Heart right ventricle (tissue), 16 donors: ENCODE results near the gene TPST2. TPM values are rescaled to one million over a fixed set of nuclear protein-coding genes. Genes with fewer than 3 reads are reported as not detected.

ENCODE experiments used
- ATAC-seq, 8 donors: fragments of 200-7000 bp; cut with Tn5 transposase; one replicate each; pipeline ENCODE4 v1.9.1; 2020; ENCODE audit warnings: mild to moderate bottlenecking in 8 of 8, moderate library complexity in 8 of 8, moderate number of reproducible peaks in 1 of 8
- DNase-seq, 2 donors: peaks; one replicate each; pipeline ENCODE4 v3.0.0-alpha.2; 2020
- H3K27ac ChIP-seq, 10 donors: fragments of 200-600 bp; sonication (generic) in 2 of 10; one replicate each; pipeline versions ENCODE4 v1.5.0 to v1.8.0; 2020 to 2022; ENCODE audit warnings: mild to moderate bottlenecking in 3 of 10
- H3K27me3 ChIP-seq, 7 donors: fragments of 200-600 bp; one replicate each; pipeline ENCODE4 v1.8.0; 2021 to 2022; ENCODE audit warnings: mild to moderate bottlenecking in 2 of 7
- H3K36me3 ChIP-seq, 9 donors: fragments of 200-600 bp; sonication (generic) in 1 of 9; one replicate each; pipeline versions ENCODE4 v1.5.0 to v1.8.0; 2020 to 2022; ENCODE audit warnings: mild to moderate bottlenecking in 2 of 9
- H3K4me1 ChIP-seq, 9 donors: fragments of 200-600 bp; sonication (generic) in 1 of 9; one replicate each; pipeline versions ENCODE4 v1.5.0 to v1.8.0; 2020 to 2022; ENCODE audit warnings: mild to moderate bottlenecking in 4 of 9
- H3K4me3 ChIP-seq, 10 donors: fragments of 200-600 bp; sonication (generic) in 2 of 10; one replicate each; pipeline versions ENCODE4 v1.5.0 to v1.8.0; 2020 to 2022; ENCODE audit warnings: mild to moderate bottlenecking in 7 of 10, moderate library complexity in 2 of 10
- H3K9me3 ChIP-seq, 11 donors: fragments of 200-600 bp in 10 of 11; sonication (generic) in 2 of 11; one replicate each; pipeline versions ENCODE4 v1.5.0 to v1.8.0; 2013 to 2022; ENCODE audit warnings: mild to moderate bottlenecking in 2 of 11, control low read depth in 1 of 11, moderate library complexity in 1 of 11
- CTCF ChIP-seq, 9 donors: fragments of 200-600 bp; sonication (generic) in 2 of 9; IDR thresholded peaks; one replicate each; pipeline versions ENCODE4 v1.5.0 to v1.8.0; 2021 to 2022; ENCODE audit warnings: antibody characterized with exemption in 9 of 9, mild to moderate bottlenecking in 5 of 9, moderate library complexity in 1 of 9
- WGBS, 2 donors: extraction: QIAGEN DNeasy Blood & Tissue Kit; methylation state at CpG; one replicate each; pipeline ENCODE4 v1.1.7; 2013; ENCODE audit warnings: inconsistent platforms in 1 of 2; 5-methylcytosine and 5-hydroxymethylcytosine counted together
- intact Hi-C, 10 donors: fragments of 100-400 bp; cut with DNase I; formaldehyde crosslinking; loops; one replicate each; pipeline versions ENCODE4 v1.11.1 to v1.14.2; 2022
- polyA plus RNA-seq, 2 donors: library from polyadenylated mRNA; stranded (reverse); fragments of 200-250 nt; gene quantifications; one replicate each; pipeline ENCODE4 v1.2.3, GENCODE V29; 2013
- total RNA-seq, 10 donors: library from RNA; stranded (reverse); fragmentation: NEBNext Ultra II Directional in 3 of 10; extraction: Animal tissue kit (Norgen Biotek cat#: 25700) in 3 of 10; gene quantifications; one replicate each; pipeline versions ENCODE4 v1.2.1 to v1.2.4, GENCODE V29; 2021 to 2023
- donor health status: Arrhythmogenic right ventricular cardiomyopathy.
- donor health status: ischemic (EF 13 %, LVEDD 7.1; RV severe dilation, severe dysfunction).
- donor health status: healthy with polysubstance abuse.
- donor health status: DM: no; HTN: yes; CAD: no.
- donor health status: DM: no; HTN: no; CAD: no.
- donor health status: ischemic (EF 25% LVEDD 6.9; RV normal size, moderate dysfunction).
- donor health status: ischemic (EF 25% LVEDD 5.7; RV mildly dilated, moderate dysfunction).
- donor health status: healthy.
- donor health status: DM: yes; HTN: yes; CAD: no.
- donor health status: Ischemic cardiomyopathy.
- donor health status: ischemic (EF 35%, LVEDD 5.7; RV mildly dilated, moderate dysfunction).
- donor health status: nonischemic (EF 11% LVEDD 7.7; RV severe dilation, severe dysfunction).
- donor health status: DM: yes; HTN: yes; CAD: no.
- donor health status: PGD.
- donor health status: ischemic (EF 29% LVEDD 5.4; RV normal size, mild dysfunction).
- donor health status: nonischemic (EF 23%, LVEDD 6.1; RV moderate dilation, normal function).

Gene TPST2
- total and polyA plus RNA-seq, 12 donors: 11.1 to 41.5 (median 21.7) TPM

GRCh38 chr22:26487996-26488395, 101.9 kb downstream of the TPST2 start:
- WGBS, 2 donors: 42 to 45% methylated on average over 3 of the region's 3 CpGs
- H3K27ac ChIP-seq: no peak overlapping the region

GRCh38 chr22:26486394-26486793, 103.5 kb downstream of the TPST2 start:
- TF ChIP-seq CTCF (IDR thresholded peaks at IDR 0.05): no peak
- 86% methylated on average over 5 of the region's 5 CpGs for WGBS, 2 donors
- H3K4me3 ChIP-seq: no peak overlapping the region
- no peak for ATAC-seq
- peaks cover 0 to 64% (median 34%) of the 10 kb centered on the region in 9 donors for H3K36me3 ChIP-seq
- peaks cover 0 to 39% (median 32%) of the 10 kb centered on the region in 9 donors for H3K4me1 ChIP-seq
- H3K27me3 ChIP-seq: no peaks in the 10 kb centered on the region
- no peak for DNase-seq
- H3K9me3 ChIP-seq: no peaks in the 10 kb centered on the region
- intact Hi-C loops: loop anchor here in 2 of 10 donors (5.0 to 10.0 kb wide), 2 partner anchors 168 to 171 kb away; partner anchors contain the start of gene MIAT (in 2 of the 2)
- no peak overlapping the region for H3K27ac ChIP-seq

More at GRCh38 chr22:26487996-26488395, 101.9 kb downstream of the TPST2 start:
- ATAC-seq (no peak), DNase-seq (no peak)
- Histone ChIP-seq H3K4me1 (peaks cover 0 to 25% (median 18%) of the 10 kb centered on the region in 9 donors), H3K36me3 (peaks cover 0 to 74% (median 48%) of the 10 kb centered on the region in 9 donors), H3K27me3 (no peaks in the 10 kb centered on the region), H3K4me3 (no peak overlapping the region), H3K9me3 (no peaks in the 10 kb centered on the region)
- intact Hi-C loops: loop anchor here in 2 of 10 donors (5.0 to 10.0 kb wide), 2 partner anchors 167 to 169 kb away; partner anchors contain the start of gene MIAT (in 2 of the 2)
- no peak for TF ChIP-seq CTCF (IDR thresholded peaks at IDR 0.05)

DNA sequence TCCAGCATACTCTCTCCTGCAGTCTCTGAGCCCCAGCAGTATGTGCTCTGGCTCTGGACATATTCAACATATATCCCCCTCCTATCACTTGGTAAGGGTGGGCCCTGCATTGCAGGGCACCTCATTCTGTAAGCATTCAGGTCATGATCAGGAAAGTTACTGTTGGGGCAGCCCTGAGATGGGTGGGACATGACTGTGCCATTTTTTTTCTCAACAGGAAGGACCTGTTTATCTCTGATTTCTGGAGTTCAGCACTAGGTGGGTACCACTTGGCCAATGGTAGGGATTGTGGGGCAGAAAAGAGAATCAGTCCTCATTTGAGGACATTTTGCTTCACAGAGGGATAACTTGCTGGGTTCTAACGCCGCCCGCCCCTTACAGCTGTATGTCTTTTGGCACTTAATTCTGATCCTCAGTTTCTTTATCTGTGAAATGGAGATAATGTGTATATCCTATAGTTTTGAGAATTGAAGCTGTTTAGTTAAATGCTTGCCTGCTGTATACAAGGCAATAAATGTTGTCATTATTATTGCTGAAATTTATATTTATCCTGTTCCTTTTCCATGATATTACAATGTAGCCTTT, 104.0 kb downstream of the TPST2 start:
- Histone ChIP-seq H3K36me3 (peaks cover 0 to 64% (median 29%) of the 10 kb centered on the region in 9 donors), H3K9me3 (no peaks in the 10 kb centered on the region), H3K27me3 (no peaks in the 10 kb centered on the region), H3K4me3 (no peak overlapping the region), H3K4me1 (peaks cover 0 to 44% (median 37%) of the 10 kb centered on the region in 9 donors), H3K27ac (no peak overlapping the region)
- no peak for ATAC-seq
- 67 to 71% methylated on average over 3 of the region's 3 CpGs for WGBS, 2 donors
- intact Hi-C loops: loop anchor here in 3 of 10 donors (2.0 to 10.0 kb wide), 3 partner anchors 103 to 171 kb away; partner anchors contain the start of gene MIAT (in 2 of the 3)
- no peak for TF ChIP-seq CTCF (IDR thresholded peaks at IDR 0.05)
- DNase-seq: no peak

- Histone ChIP-seq H3K4me3 (peak overlapping the region in 3 of 10 donors; percentile 70 to 99 (median 99)), H3K4me1 (peaks cover 0 to 53% (median 46%) of the 10 kb centered on the region in 9 donors), H3K9me3 (no peaks in the 10 kb centered on the region), H3K36me3 (peaks cover 0 to 62% (median 25%) of the 10 kb centered on the region in 9 donors), H3K27ac (peak overlapping the region in 2 of 10 donors; percentile 93 to 96), H3K27me3 (no peaks in the 10 kb centered on the region)
- intact Hi-C loops: loop anchor here in 3 of 10 donors (2.0 to 10.0 kb wide), 3 partner anchors 104 to 172 kb away; partner anchors contain the start of gene MIAT (in 2 of the 3)
- 60 to 68% methylated on average over 7 of the region's 7 CpGs for WGBS, 2 donors
- DNase-seq (no peak), ATAC-seq (no peak)
- TF ChIP-seq CTCF (IDR thresholded peaks at IDR 0.05): no peak
These were observed 104.9 kb downstream of the TPST2 start for GRCh38 chr22:26485013-26485412.
